Activated CD4-positive, CD25-positive, alpha-beta regulatory T cell treated with anti-CD3 and anti-CD28 coated beads, Interleukin-2, amount 50 U/mL, for 24 hours (primary cell): ENCODE data around the gene EGFL7.
"Not testable (repeated sequence)": the region's sequence is repeated elsewhere in the genome, so short reads cannot be mapped to it uniquely, and the experiment has no call there.

ENCODE experiments used
- ATAC-seq, 2 donors: fragments of 150-1000 bp; cut with Tn5 transposase; one replicate each; pipeline ENCODE4 v1.10.0; 2021; ENCODE audit warnings: mild to moderate bottlenecking in 1 of 2, moderate library complexity in 1 of 2

The EGFL7 gene

DNA sequence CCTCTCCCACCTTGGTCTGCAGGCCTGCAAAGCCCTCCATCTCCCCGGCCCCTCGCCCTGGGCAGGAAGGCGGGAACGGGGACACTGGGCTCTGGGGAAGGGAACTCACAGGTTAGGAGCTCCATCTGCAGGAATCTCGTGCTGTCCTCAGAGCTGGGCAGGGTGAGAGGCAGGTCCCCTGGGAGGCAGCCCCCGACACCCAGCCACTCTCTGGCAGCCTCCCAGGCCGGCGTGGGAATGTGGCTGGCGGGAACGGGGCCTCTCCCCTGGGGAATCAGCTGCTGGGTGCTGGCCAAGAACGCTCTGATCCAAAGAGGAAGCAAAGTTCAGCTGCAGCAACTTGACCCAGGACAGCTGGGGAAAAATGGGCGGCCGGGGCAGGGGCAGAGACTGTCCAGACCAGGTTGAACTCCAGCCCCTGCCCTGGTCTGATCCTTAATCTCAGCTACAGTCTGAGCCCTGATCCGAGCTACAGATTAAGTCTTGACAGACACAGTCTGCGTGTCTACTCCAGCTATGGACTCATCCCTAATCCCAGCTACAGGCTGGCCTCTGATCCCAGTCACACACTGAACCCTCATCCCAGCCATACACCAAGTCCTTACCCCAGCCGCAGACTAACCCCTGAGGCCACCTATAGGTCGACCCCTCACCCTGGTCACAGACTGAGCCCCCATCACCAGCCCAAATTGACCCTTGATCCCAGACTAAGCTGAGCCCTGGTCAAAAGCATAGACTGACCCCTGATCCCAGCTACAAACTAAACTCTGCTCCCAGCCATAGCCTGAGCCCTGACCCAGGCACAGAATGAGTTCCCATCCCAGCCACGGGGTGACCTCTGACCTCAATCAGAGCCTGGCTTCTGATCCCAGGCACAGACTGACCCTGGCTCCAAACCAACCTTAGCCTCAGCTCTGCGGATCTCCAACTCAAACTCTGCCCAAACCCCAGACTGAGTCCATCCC, 37.3 kb upstream of the EGFL7 start:
- no peak for ATAC-seq

DNA sequence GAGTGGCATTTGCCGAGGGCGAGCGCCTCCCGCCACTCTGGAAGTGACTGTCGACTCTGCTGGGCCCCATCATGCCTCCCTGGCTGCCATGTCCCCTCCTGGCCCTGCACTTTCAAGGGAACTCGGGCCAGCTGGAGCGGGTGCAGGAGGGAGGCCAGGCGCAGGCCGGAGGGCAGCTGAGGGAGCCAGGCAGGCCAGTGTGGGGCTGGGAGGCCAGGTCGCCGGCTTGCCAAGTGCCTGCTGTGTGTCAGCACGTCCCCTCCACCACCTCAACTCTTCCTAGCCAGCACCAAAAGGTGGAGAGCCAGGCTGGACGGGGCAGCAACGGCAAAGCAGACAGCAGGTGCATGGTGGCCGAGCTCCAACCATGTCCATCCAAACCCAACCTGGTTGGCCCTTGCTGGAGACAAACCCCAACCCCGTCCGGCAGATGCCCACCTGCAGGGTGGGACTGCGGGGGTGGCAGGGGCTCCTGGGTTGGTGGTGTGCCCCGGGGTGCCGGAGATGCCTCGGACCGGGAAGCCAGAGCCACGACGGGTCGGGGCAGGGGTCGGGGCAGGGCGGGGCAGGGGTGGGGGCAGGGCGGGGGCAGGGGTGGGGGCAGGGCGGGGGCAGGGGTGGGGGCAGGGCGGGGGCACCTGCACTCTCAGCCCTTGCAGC, 36.5 kb upstream of the EGFL7 start:
- no peak for ATAC-seq

DNA sequence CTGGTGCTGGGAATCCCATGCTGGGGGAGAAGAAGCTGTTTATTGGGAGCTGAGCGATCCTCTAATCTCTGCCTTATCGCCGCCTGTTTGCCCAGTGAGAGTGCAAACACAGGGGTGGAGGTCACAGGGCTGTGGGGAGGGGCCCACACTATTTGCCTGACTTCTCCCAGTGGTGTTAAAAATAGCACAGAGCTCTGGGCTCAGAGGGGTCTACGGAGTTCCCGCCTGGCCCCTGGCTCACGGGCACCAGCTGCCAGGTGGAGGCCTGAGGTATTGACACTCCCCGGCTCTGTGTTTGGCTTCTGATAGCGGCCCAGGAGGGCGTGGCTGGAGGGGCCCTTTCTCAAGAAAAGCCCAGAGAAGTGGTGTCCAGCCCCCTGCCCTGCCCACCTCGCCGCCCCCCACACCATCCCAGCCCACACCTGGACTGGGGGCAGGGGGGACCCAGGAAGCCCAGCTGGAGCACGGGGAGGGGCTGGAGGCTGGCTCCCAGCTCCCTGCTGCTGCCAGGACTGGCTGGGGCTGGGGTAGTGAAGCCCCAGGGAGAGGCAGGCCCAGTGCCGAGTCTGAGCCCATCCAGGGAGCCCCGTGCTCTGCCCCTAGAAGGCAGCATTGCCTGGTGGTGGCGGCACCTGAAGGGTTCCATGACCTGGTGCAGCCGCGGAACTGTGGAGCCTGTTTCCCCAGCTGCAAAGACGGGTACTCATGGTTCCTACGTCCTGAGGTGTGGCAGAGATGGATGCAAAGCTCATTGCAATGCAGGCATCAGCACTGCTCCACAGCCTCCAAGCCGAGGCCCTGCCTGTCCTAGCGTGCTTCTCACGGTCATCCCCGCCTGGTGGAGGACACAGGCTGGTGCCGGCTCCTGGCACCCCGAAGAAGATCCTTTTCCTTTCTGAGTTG, 35.7 kb upstream of the EGFL7 start:
- ATAC-seq = no peak

DNA sequence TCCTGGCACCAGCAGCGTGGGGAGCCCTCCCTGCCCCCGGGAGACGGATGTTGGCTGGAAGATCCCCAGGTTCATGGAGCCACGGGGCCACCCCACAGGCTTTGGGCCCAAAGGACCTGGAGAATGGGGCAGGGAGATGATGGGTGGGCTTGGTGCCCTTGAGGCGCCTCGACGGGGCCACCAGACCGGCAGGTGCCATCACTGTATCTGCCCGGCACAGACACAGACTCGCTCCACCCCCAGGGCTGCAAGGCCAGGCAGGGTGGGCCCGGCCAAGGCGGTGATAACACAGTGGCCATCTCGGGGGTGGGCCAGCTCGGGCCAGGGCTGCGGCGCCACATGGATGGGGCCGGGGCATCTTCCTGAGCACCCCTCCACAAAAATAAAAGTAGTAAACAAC, 35.0 kb upstream of the EGFL7 start:
- ATAC-seq = no peak

DNA sequence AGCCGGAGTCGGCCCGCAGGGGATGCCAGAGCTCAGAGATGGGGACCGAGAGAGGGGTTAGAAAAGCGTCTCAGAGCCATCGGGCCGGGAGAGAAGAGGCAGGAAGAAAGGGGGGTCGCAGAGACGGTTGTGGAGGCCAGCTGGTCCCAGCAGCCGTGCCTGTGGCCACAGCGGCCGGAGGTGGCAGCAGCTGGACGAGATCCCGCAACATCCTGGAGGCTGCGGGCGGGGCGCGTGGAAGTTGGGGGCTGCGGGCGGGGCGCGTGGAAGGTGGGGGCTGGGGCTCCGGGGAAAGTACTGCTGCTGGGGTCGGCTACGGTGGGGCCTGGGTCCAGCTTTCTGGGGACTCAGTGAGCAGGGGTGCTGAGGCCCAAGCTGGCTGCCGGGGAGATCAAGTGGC, 34.4 kb upstream of the EGFL7 start:
- no peak for ATAC-seq

DNA sequence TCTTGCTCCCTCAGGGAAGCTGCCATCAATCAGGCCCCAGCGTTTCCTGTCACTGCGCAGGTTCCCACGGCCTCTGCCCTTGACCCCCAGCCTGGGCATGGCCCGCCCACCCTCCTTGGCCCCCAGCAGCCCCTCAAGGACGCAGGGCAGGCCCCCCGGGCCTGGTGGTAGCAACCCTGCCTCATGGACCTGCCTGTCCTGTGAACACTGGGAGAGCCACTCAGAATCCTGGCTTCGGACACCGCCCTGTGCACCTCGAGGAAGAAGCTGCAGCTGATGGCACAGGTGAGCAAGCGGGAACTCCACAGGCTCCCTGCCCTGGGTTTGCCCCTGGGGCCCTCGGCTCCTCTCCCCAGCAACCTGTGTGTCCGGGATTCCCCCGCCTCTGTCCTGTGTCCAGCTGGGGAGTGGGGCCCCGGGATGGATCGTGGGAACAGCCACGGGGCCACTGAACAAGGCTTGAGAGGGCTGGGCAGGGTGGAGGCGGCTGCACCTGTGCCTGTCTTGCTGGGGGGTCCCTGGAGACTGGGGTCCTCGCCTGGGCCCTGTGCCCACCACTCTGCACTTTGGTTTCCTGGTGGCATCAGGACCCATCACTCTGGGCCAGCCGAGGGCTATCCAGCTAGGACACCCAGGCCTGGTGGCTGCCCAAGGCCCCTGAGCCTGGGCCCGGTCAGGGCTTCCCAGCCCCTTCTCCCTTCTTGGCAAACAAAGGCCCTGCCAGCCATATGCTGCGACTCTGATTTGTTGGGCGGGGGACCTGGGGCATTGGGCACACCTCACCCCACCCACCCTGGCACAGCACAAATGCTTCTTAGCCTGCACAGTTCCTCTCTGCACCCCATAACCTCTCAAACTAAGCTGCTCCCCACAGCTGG, 33.5 kb upstream of the EGFL7 start:
- no peak for ATAC-seq

DNA sequence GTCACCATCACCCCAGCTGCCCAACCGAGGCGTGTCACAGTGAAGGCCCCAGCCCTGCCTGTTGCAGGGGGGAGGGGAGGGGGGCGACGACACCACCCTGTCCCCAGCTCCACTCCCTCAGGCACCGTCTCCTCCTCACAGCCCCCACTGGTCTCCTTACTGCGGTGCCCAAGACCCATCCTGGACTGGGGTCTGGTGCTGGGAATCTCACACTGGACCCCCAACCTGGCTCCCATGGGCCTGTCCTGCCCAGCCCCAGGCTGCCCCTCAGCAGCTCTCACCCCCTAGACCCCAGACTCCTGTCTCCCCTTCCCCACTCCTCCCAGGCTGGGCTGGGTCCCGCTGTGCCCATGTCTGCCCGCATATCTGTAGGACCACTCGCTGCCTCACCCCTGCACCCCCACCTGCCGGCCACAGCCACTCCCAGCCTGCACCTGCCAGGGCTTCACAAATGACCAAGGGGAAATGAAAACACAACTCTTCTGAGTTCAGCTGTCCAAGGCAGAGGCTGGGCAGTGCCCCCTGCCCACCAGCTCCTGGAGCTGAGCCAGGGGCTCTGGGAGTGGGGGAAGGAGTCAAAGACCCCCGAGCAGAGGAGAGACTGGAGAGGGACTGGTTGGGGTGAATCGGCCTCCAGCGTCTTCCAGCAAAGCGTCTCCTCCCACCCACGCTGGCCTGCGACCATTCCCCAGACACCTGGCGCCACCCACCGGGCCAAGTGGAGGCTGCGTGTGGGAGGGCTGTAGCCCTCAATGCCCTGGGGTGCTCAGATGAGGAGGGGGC, 32.6 kb upstream of the EGFL7 start:
- ATAC-seq = peak in 1 of 2 donors; percentile 26

DNA sequence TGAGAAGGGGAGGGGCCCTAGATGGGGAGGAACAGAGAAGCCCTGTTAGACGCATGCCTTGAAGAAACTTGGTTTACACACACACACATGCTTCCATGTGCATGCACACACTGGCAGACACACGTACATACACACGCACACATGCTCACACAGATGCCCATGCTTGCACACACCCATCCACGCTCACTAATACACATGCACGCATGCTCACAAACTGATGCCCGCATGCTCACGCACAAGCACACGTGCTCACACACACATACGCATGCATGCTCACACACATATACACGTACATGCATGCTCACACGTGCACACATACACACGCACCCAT, 32.1 kb upstream of the EGFL7 start:
- no peak for ATAC-seq

DNA sequence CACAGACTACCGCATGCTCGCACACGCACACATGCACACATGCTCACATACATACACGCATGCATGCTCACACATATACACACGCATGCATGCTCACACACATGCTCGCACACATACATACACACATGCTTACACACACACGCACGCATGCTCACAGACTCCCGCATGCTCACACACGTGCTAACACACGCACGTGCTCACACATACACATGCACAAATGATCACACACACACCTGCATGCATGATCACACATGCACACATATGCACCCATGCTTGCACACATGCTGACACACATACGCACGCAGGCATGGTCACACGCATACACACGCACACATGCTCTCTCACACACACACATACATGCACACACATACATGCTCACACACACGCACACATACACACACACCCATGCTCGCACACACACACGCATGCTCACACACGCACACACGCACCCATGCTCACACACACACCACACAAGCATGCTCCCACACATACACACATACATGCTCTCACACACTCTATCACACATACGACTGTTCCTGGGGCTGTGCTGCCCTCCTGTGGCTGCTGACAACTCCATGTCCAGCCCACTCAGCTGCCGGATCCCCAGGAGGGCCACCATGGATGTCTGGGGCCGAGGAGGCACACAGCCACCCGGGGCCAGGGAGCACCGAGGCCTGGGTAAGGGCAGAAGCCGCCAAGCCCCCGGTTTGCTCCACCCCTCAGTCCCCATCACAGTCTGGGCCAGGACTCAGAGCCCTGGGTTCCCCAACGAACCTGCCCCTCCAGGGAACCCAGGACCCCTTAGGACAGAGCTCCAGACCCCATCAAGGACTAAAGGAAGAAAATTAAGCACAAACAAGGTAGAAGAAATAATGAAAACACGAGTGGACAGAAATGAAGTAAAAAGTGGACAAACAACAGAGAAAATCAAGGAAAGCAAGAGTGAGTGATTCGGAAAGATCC, 31.4 kb upstream of the EGFL7 start:
- peak; percentile 95 for ATAC-seq

DNA sequence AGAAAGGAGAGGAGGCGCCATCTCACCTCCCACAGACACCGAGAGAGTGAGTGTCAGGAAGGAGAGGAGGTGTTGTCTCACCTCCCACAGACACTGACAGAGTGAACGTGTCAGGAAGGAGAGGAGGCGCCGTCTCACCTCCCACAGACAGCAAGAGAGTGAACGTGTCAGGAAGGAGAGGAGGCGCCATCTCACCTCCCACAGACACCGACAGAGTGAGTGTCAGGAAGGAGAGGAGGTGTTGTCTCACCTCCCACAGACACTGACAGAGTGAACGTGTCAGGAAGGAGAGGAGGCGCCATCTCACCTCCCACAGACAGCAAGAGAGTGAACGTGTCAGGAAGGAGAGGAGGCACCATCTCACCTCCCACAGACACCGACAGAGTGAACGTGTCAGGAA, 30.6 kb upstream of the EGFL7 start:
- not testable (repeated sequence) for ATAC-seq

DNA sequence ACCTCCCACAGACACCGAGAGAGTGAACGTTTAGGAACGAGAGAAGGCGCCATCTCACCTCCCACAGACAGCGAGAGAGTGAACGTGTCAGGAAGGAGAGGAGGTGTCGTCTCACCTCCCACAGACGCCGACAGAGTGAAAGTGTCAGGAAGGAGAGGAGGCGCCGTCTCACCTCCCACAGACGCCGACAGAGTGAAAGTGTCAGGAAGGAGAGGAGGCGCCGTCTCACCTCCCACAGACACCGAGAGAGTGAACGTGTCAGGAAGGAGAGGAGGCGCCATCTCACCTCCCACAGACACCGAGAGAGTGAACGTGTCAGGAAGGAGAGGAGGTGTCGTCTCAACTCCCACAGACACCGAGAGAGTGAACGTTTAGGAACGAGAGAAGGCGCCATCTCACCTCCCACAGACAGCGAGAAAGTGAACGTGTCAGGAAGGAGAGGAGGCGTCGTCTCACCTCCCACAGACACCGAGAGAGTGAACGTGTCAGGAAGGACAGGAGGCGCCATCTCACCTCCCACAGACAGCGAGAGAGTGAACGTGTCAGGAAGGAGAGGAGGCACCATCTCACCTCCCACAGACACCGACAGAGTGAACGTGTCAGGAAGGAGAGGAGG, 30.1 kb upstream of the EGFL7 start:
- ATAC-seq = not testable (repeated sequence)

DNA sequence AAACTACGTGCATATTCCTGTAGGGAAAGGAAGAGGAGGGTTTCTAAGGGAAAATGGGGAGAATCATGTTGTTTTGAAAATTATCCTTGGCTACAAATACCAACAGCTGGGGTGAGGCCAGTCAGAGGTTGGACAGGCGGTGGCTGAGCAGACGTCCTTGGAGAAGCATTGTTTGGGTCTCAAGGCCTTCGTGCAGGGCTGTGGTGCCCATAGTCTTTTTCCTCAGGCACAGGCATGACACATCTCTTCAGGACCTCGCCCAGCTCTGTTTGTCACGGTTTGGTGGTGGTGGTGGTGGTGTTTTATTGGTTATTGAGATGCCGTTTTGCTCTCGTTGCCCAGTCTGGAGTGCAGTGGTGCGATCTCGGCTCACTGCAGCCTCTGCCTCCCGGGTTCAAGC, 27.8 kb upstream of the EGFL7 start:
- no peak for ATAC-seq

DNA sequence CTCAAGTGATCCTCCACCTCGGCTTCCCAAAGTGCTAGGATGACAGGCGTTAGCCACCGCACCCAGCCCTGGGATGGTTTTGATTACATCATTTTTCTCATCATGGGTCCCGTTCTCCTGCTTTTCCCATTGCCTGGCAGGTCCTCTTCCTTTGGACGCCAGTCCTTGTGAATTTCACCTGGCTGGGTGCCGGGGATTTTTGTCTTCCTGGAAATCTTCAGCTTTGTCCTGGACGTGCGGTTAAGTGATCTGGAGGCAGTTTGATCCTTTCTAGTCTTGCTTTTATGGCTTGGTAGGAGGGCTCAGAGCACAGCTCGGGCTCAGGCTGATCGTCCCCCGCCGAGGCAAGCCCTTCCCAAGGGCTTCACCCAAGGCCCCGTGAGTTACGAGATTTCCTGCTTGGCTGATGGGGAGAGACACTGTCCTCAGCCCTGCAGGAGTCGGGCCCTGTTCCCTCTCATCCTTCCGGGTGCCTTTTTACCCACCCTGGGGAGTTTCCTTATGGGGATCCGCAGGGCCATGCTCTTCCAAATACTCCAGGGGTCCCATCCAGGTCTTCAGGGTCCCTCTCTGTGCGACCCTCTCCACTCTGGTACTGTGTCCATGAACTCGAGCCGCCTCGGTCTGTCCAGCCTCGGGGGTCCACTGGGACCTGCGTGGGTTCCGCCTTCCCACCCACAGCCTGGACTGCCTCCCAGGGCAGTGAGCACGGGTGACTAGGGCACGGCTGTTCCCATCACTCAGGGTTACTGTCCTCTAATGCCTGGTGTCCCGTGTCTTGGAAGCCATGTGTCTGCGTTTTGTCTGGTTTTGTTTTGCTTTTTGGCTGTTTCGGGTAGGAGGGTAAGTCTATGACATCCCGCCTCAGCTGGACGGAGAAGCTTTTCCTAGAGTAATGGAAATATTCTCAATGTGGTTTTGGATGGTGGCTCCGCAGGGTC, 22.3 kb upstream of the EGFL7 start:
- no peak for ATAC-seq

DNA sequence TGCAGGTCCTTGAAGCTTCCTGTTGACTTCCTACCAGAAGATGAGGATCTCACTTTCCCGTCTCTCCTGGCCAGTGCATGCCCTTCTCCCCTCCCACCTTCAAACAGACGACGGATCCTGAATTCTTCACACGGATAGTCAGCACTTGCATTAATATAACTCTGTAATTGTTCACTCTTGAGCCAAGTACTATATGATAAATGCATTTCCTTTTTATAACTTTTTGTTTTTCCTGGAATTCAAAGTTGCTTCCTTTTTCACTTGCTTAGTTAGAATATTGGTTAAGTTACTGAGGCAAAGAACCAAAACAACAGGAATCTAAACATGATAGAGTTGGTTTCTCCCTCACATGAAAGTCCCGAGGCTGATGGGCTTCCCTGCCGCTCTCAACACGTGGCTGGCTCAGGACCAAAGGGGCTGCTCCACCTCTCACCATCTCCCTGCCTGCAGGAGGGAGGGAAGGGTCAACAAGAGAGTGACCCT, 20.2 kb upstream of the EGFL7 start:
- no peak for ATAC-seq

DNA sequence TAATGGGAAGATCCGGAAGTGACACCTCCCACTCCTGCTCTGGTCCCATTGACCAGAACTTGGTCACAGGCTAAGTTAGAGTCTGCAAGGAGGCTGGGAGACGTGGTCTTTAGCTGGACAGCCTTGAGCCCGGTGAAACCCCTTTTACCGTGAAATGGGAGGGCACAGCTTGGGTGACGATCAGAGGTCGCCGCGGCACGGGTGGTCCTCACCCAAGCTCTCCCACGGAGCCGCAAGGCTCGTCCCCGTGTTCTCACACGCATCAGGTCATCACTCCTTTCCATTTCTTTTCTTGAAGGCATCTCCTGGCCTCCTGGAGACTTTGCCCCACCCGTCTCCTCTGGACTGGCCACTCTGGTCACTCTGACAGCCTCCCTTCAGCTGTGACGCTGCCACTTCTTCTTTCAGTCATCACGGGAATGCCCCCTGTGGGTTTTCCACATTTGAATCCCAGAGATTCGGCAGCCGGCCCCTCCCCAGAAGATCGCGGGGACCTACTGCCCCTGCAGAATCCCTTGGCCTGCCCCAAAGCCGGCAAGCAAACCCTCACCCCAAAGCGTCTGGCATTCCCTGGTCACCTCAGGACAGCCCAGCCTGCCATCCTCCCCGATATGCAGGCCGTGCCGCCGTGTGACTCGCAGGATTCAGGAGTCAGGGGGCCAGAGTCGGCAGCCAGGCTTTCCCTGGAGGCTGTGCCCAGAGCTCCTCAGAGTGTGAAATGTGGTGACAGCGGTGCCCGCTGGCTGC, 18.9 kb upstream of the EGFL7 start:
- no peak for ATAC-seq

DNA sequence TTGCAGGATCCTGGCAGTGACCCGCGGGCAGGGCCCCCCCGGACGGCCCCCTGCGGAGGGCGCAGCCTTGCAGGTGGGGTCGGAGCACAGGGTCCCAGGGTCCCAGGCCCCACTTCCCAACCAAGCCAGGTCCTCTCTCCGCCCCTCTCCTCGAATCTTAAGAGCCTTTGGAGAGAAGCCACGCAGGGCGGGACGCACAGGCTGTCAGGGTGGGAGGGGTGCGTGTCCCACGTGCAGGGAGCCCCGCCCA, 18.4 kb upstream of the EGFL7 start:
- peak in 1 of 2 donors; percentile 98 for ATAC-seq

DNA sequence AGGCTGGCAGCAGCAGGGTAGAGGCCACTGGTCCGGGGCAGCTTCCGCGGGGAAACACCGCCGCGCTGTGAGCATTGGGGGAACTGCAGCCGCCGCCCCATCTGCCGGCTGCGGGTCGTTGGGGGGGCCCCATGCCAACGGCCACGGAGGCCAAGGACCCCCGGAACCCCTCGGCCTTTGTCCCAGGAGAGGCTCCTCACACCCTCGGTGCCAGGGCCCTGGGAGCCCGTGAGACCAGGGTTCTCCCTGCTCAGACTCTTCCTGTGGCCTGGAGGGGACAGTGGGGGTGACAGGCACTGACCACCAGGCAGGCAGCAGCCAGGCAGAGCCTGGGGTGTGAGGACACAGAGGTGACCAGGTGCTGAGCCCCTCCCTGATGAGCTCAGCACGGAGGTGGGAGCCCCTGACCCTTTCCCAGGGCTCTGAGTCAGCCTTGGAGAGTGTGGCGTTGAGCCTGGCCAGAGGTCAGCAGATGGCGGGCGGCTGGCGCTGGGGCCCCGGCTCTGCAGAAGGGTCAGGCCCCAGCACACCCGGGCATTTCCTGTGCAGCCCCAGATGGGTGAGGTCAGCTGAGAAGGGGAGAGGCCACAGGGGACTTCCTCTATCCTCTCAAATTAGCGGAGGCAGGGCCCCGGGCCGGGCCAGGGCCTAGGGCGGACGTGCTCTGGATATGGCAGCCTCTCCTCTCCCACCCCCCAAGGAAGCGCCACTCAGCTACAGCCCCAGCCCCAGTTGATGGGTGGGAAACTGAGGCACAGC, 17.9 kb upstream of the EGFL7 start:
- ATAC-seq = peak in 1 of 2 donors; percentile 87
